A549 (cell line): ENCODE data around the gene KIAA0753. TPM values are rescaled to one million over a fixed set of nuclear protein-coding genes. Genes with fewer than 3 reads are reported as not detected.
A peak's percentile ranks its signal among the peaks of the same experiment; 100 is the strongest.

Experiments
- ATAC-seq, 2 experiments: fragments of 200-7000 bp in 1 of 2; fragments of >200 bp in 1 of 2; cut with Nextera tagmentation in 1 of 2; cut with Tn5 transposase in 1 of 2; 3 replicates each; pipeline versions ENCODE4 v1.8.0 to v1.9.1; 2018 to 2020; ENCODE audit warnings: mild to moderate bottlenecking in 1 of 2, moderate library complexity in 1 of 2
- CTCF ChIA-PET: fragments of 300-600 bp; sonication (Branson Sonifier 250); formaldehyde crosslinking; extraction: SDS; loops from one replicate; lab custom pipeline; 2021; ENCODE audit warnings: antibody characterized with exemption, inconsistent platforms; lab: Yijun Ruan, JAX
- POLR2A ChIA-PET: fragments of 350-600 bp; formaldehyde crosslinking; extraction: SDS; loops from one replicate; lab custom pipeline; 2021; ENCODE audit warnings: antibody characterized with exemption, inconsistent platforms; lab: Yijun Ruan, JAX
- DNase-seq, 2 experiments: peaks; one replicate each; pipeline versions ENCODE4 v3.0.0 to v3.0.0-alpha.2; 2011 to 2016; ENCODE audit warnings: low read depth in 1 of 2, low spot score in 1 of 2
- FAIRE-seq: peaks from 2 replicates; lab custom pipeline; 2011; peaks lifted over from hg19 to GRCh38; lab: Jason Lieb, UNC
- H3K27ac ChIP-seq, 2 experiments: fragments of >200 bp; sonication (Bioruptor Twin); formaldehyde crosslinking; 3 replicates each; pipeline ENCODE4 v1.5.1; 2016 to 2017
- H3K4me1 ChIP-seq: fragments of >200 bp; sonication (Bioruptor Twin); formaldehyde crosslinking; 3 replicates; pipeline ENCODE4 v1.6.1; 2016
- H3K4me2 ChIP-seq: fragments of >200 bp; sonication (Bioruptor Twin); formaldehyde crosslinking; 3 replicates; pipeline ENCODE4 v1.6.1; 2016
- H3K4me3 ChIP-seq: fragments of >200 bp; sonication (Bioruptor Twin); formaldehyde crosslinking; 3 replicates; pipeline ENCODE4 v1.5.1; 2016
- H3K9me3 ChIP-seq: fragments of >200 bp; sonication (Bioruptor Twin); formaldehyde crosslinking; 3 replicates; pipeline ENCODE4 v1.6.1; 2016
- CBX2 ChIP-seq: fragments of 200-600 bp; sonication (generic); IDR thresholded peaks from 2 replicates; pipeline ENCODE4 v1.6.1; 2016; ENCODE audit warnings: low read depth, mild to moderate bottlenecking, borderline replicate concordance
- CBX8 ChIP-seq: fragments of 200-600 bp; sonication (generic); IDR thresholded peaks from 2 replicates; pipeline ENCODE4 v1.6.1; 2016
- CHD4 ChIP-seq: fragments of 200-600 bp; sonication (generic); IDR thresholded peaks from 2 replicates; pipeline ENCODE4 v1.6.1; 2016; ENCODE audit warnings: antibody characterized with exemption, mild to moderate bottlenecking, borderline replicate concordance
- CTCF ChIP-seq: fragments of >200 bp; sonication (Bioruptor Twin); formaldehyde crosslinking; IDR thresholded peaks from 3 replicates; pipeline ENCODE4 v1.5.1; 2016
- EHMT2 ChIP-seq: fragments of 200-600 bp; sonication (generic); IDR thresholded peaks from 2 replicates; pipeline ENCODE4 v1.6.1; 2016; ENCODE audit warnings: antibody characterized with exemption, low read depth, mild to moderate bottlenecking, moderate library complexity
- EP300 ChIP-seq, 2 experiments: fragments of >200 bp; sonication (Bioruptor Twin); formaldehyde crosslinking; IDR thresholded peaks; 2 replicates in 1 of 2; 3 replicates in 1 of 2; pipeline ENCODE4 v1.6.1; 2016 to 2017
- FOSB ChIP-seq: fragments of 250-450 bp; sonication (Bioruptor Pico); IDR thresholded peaks from 2 replicates; pipeline ENCODE4 v1.5.0; 2020; ENCODE audit warnings: mild to moderate bottlenecking, moderate library complexity
- FOSL2 ChIP-seq, 2 experiments: fragments of 450-650 bp in 1 of 2; fragments of >200 bp in 1 of 2; sonication (Bioruptor Twin) in 1 of 2; formaldehyde crosslinking; IDR thresholded peaks; 2 replicates each; pipeline versions ENCODE4 v1.5.0 to v1.6.1; 2016 to 2020; ENCODE audit warnings: mild to moderate bottlenecking in 1 of 2, moderate library complexity in 1 of 2
- FOXS1 ChIP-seq: fragments of 250-450 bp; sonication (Bioruptor Pico); IDR thresholded peaks from 2 replicates; pipeline ENCODE4 v1.5.0; 2020; ENCODE audit warnings: mild to moderate bottlenecking, moderate library complexity
- HES2 ChIP-seq: fragments of >200 bp; sonication (Bioruptor Twin); formaldehyde crosslinking; IDR thresholded peaks from 2 replicates; pipeline ENCODE4 v1.6.1; 2016
- HEYL ChIP-seq: fragments of 250-450 bp; sonication (Bioruptor Pico); IDR thresholded peaks from 2 replicates; pipeline ENCODE4 v1.8.0; 2021; ENCODE audit warnings: mild to moderate bottlenecking, moderate library complexity
- HOXA7 ChIP-seq: fragments of 250-450 bp; sonication (Bioruptor Pico); IDR thresholded peaks from 2 replicates; pipeline ENCODE4 v1.5.0; 2020; ENCODE audit warnings: mild to moderate bottlenecking, moderate library complexity
- JUNB ChIP-seq: fragments of >200 bp; sonication (Bioruptor Twin); formaldehyde crosslinking; IDR thresholded peaks from 2 replicates; pipeline ENCODE4 v1.6.1; 2016
- KDM1A ChIP-seq: fragments of 200-600 bp; sonication (generic); IDR thresholded peaks from 2 replicates; pipeline ENCODE4 v1.6.1; 2016; ENCODE audit warnings: low read depth, mild to moderate bottlenecking
- MAZ ChIP-seq: fragments of 150-350 bp; IDR thresholded peaks from 2 replicates; pipeline ENCODE4 v1.6.1; 2014; ENCODE audit warnings: antibody characterized with exemption, low read depth, low read length, borderline replicate concordance
- MYC ChIP-seq: IDR thresholded peaks from 2 replicates; pipeline ENCODE4 v1.6.1; 2012; ENCODE audit warnings: mild to moderate bottlenecking, inconsistent platforms, low read length, improper control_type of control experiment, borderline replicate concordance
- NFE2L2 ChIP-seq: fragments of 150-350 bp; conservative IDR thresholded peaks from 2 replicates; pipeline ENCODE4 v1.6.1; 2014; ENCODE audit warnings: low read length
- NR3C1 ChIP-seq: fragments of >200 bp; sonication (Bioruptor Twin); formaldehyde crosslinking; IDR thresholded peaks from 3 replicates; pipeline ENCODE4 v1.6.1; 2017
- PBX3 ChIP-seq: IDR thresholded peaks from 2 replicates; pipeline ENCODE4 v1.6.1; 2012
- PHF8 ChIP-seq: fragments of 200-600 bp; sonication (generic); IDR thresholded peaks from 2 replicates; pipeline ENCODE4 v1.6.1; 2016; ENCODE audit warnings: low read depth, mild to moderate bottlenecking, antibody characterized with exemption, moderate library complexity, borderline replicate concordance
- POLR2AphosphoS2 ChIP-seq: conservative IDR thresholded peaks from 2 replicates; pipeline ENCODE4 v1.6.1; 2012; ENCODE audit warnings: low read length, improper control_type of control experiment, inconsistent platforms
- RARB ChIP-seq: fragments of 250-450 bp; sonication (Bioruptor Pico); IDR thresholded peaks from 2 replicates; pipeline ENCODE4 v1.8.0; 2021; ENCODE audit warnings: mild to moderate bottlenecking, moderate library complexity
- RCOR1 ChIP-seq: fragments of 150-350 bp; IDR thresholded peaks from 2 replicates; pipeline ENCODE4 v1.6.1; 2014; ENCODE audit warnings: antibody characterized with exemption, low read length, low read depth
- RFX5 ChIP-seq: fragments of 450-650 bp; IDR thresholded peaks from 2 replicates; pipeline ENCODE4 v1.7.1; 2014; ENCODE audit warnings: antibody characterized with exemption, mild to moderate bottlenecking, moderate library complexity
- RNF2 ChIP-seq: fragments of 200-600 bp; sonication (generic); IDR thresholded peaks from 2 replicates; pipeline ENCODE4 v1.6.1; 2016; ENCODE audit warnings: low read depth, mild to moderate bottlenecking, antibody characterized with exemption, moderate library complexity, borderline replicate concordance
- SREBF2 ChIP-seq: fragments of 450-650 bp; IDR thresholded peaks from 2 replicates; pipeline ENCODE4 v1.6.1; 2014; ENCODE audit warnings: mild to moderate bottlenecking, moderate library complexity
- TFCP2L1 ChIP-seq: fragments of 250-450 bp; sonication (Bioruptor Pico); IDR thresholded peaks from 2 replicates; pipeline ENCODE4 v1.5.0; 2021; ENCODE audit warnings: mild to moderate bottlenecking
- ZNF302 ChIP-seq: fragments of 250-450 bp; sonication (Bioruptor Pico); IDR thresholded peaks from 2 replicates; pipeline ENCODE4 v1.9.0; 2021; ENCODE audit warnings: inconsistent platforms, mild to moderate bottlenecking, moderate library complexity
- WGBS: methylation state at CpG from one replicate; pipeline ENCODE4 v1.1.6; 2017; ENCODE audit errors: missing lambda C conversion rate; 5-methylcytosine and 5-hydroxymethylcytosine counted together
- polyA plus RNA-seq, 4 experiments: library from polyadenylated mRNA; depleted of rRNA in 3 of 4; stranded (reverse); fragments of >200 nt; fragmentation: RNase III in 1 of 4; extraction: RNeasy Plus Mini Kit Qiagen cat#74134 plus additional on column Dnase treatment in 1 of 4; gene quantifications; 2 replicates in 3 of 4; 3 replicates in 1 of 4; pipeline ENCODE4 v1.2.3, GENCODE V29; 2011 to 2017
- TF ChIP-seq, protein P1 (sequence below): fragments of >200 bp; sonication (Bioruptor Twin); formaldehyde crosslinking; IDR thresholded peaks from 3 replicates; pipeline ENCODE4 v1.6.1; 2016
- TF ChIP-seq, protein P2 (sequence below): IDR thresholded peaks from 2 replicates; pipeline ENCODE4 v1.6.1; 2012; ENCODE audit warnings: low read depth, borderline replicate concordance

Gene KIAA0753
- polyA plus RNA-seq, 2 of the 4 experiments (the other 2 are of a cell fraction) = 13.6 to 15.2 TPM

DNA sequence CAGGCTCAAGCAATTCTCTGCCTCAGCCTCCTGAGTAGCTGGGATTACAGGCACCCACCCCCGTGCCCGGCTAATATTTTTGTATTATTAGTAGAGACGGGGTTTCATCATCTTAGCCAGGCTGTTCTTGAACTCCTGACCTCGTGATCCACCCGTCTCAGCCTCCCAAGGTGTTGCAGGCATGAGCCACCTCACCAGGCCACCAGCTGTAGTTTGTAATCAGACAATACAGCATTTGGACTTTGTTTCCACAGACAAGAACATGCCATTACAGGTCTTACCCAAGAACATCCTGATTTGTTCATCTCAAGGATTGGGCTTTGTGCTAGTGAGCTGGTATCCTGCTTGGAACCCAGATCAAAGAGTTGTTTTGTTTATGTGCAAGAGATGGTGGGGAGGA lies 41.2 kb upstream of the KIAA0753 start:
- Histone ChIP-seq H3K27ac (no peak overlapping the region), H3K4me3 (no peak overlapping the region), H3K9me3 (no peaks in the 10 kb centered on the region), H3K4me2 (no peak overlapping the region), H3K4me1 (peaks cover 10% of the 10 kb centered on the region; the same call in 2 of the 3 replicates)
- CTCF ChIA-PET = interaction anchor here (0.6 to 4.4 kb wide), 6 partner anchors 10 to 323 kb away, joined by 3 to 35 read pairs (median 4); no protein-coding TSS in a partner anchor
- DNase-seq (no peak), FAIRE-seq (no peak), ATAC-seq (no peak)
- POLR2A ChIA-PET = no interaction called here
- TF ChIP-seq FOXS1 (CRISPR knock-in tag) = no peak
- no peak for TF ChIP-seq NR3C1
- TF ChIP-seq RNF2 = no peak
- TF ChIP-seq POLR2AphosphoS2 = no peak
- TF ChIP-seq FOSL2 (IDR thresholded peaks at IDR 0.05) = no peak
- TF ChIP-seq FOSL2 (CRISPR knock-in tag; IDR thresholded peaks at IDR 0.05) = no peak
- TF ChIP-seq MAZ = no peak
- no peak for TF ChIP-seq JUNB
- no peak for TF ChIP-seq HOXA7 (CRISPR knock-in tag)
- TF ChIP-seq CBX8 = no peak
- no peak for TF ChIP-seq RCOR1
- TF ChIP-seq EP300 (IDR thresholded peaks at IDR 0.05) = no peak
- no peak for TF ChIP-seq HEYL (CRISPR knock-in tag)
- TF ChIP-seq HES2 = no peak
- TF ChIP-seq, protein P1, sequence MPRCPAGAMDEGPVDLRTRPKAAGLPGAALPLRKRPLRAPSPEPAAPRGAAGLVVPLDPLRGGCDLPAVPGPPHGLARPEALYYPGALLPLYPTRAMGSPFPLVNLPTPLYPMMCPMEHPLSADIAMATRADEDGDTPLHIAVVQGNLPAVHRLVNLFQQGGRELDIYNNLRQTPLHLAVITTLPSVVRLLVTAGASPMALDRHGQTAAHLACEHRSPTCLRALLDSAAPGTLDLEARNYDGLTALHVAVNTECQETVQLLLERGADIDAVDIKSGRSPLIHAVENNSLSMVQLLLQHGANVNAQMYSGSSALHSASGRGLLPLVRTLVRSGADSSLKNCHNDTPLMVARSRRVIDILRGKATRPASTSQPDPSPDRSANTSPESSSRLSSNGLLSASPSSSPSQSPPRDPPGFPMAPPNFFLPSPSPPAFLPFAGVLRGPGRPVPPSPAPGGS = no peak
- no peak for TF ChIP-seq CTCF
- TF ChIP-seq RFX5 = no peak
- no peak for TF ChIP-seq CBX2
- WGBS = 20% methylated on average over 5 of the region's 5 CpGs

GRCh38 chr17:6681176-6681575 lies 40.7 kb upstream of the KIAA0753 start:
- FAIRE-seq (no peak), ATAC-seq (no peak), DNase-seq (no peak)
- ChIA-PET POLR2A (no interaction called here), CTCF (interaction anchor here (0.6 to 4.4 kb wide), 6 partner anchors 10 to 323 kb away, joined by 3 to 35 read pairs (median 4); no protein-coding TSS in a partner anchor)
- 40% methylated on average over 4 of the region's 4 CpGs for WGBS
- no peak overlapping the region for H3K27ac ChIP-seq
- peaks cover 10% of the 10 kb centered on the region; the same call in 2 of the 3 replicates for H3K4me1 ChIP-seq
- H3K4me3 ChIP-seq = no peak overlapping the region
- TF ChIP-seq RARB (no peak), RCOR1 (no peak), NR3C1 (no peak), SREBF2 (no peak), NFE2L2 (no peak)
- no peak overlapping the region for H3K4me2 ChIP-seq
- no peaks in the 10 kb centered on the region for H3K9me3 ChIP-seq

- ChIA-PET POLR2A (no interaction called here), CTCF (interaction anchor here (0.9 to 5.3 kb wide), 6 partner anchors 8 to 325 kb away, joined by 3 to 62 read pairs (median 4); no protein-coding TSS in a partner anchor)
- no peak for ATAC-seq
- Histone ChIP-seq H3K27ac (no peak overlapping the region), H3K4me3 (no peak overlapping the region), H3K4me1 (peaks cover 10% of the 10 kb centered on the region; the same call in 2 of the 3 replicates), H3K4me2 (peak overlapping the region; percentile 27; the same call in 2 of the 3 replicates), H3K9me3 (no peaks in the 10 kb centered on the region)
- WGBS = 32% methylated on average over 6 of the region's 6 CpGs
- no peak for FAIRE-seq
- DNase-seq = no peak
- no peak for TF ChIP-seq NFE2L2
- TF ChIP-seq FOSL2 (IDR thresholded peaks at IDR 0.05) = no peak
- TF ChIP-seq FOSL2 (CRISPR knock-in tag; IDR thresholded peaks at IDR 0.05) = no peak
- no peak for TF ChIP-seq PHF8
- TF ChIP-seq, protein P2, sequence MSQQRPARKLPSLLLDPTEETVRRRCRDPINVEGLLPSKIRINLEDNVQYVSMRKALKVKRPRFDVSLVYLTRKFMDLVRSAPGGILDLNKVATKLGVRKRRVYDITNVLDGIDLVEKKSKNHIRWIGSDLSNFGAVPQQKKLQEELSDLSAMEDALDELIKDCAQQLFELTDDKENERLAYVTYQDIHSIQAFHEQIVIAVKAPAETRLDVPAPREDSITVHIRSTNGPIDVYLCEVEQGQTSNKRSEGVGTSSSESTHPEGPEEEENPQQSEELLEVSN = no peak
- TF ChIP-seq FOSB = no peak
- no peak for TF ChIP-seq NR3C1
- no peak for TF ChIP-seq MYC
- no peak for TF ChIP-seq KDM1A
- no peak for TF ChIP-seq EHMT2
- no peak for TF ChIP-seq CHD4
- no peak for TF ChIP-seq HEYL (CRISPR knock-in tag)
- no peak for TF ChIP-seq ZNF302
- TF ChIP-seq PBX3 = no peak
- no peak for TF ChIP-seq JUNB
- TF ChIP-seq TFCP2L1 (CRISPR knock-in tag) = no peak
Measured at GRCh38 chr17:6679241-6679640, 38.7 kb upstream of the KIAA0753 start.
